WTC11 (cell line): ENCODE measurements around the gene UGP2. TPM values are rescaled to one million over a fixed set of nuclear protein-coding genes. Genes with fewer than 3 reads are reported as not detected.
A peak's percentile ranks its signal among the peaks of the same experiment; 100 is the strongest.

Experiments
- ATAC-seq: fragments of 200-7000 bp; cut with Tn5 transposase; 2 replicates; pipeline ENCODE4 v1.10.0; 2021; ENCODE audit warnings: mild to moderate bottlenecking, moderate library complexity
- CTCF ChIA-PET: fragments of 300-600 bp; sonication (Branson Sonifier 250); formaldehyde crosslinking; loops from one replicate; lab custom pipeline; 2021; ENCODE audit warnings: antibody characterized with exemption; lab: Charles Lee
- POLR2A ChIA-PET: fragments of 350-600 bp; sonication (Branson Sonifier 250); formaldehyde crosslinking; loops from one replicate; lab custom pipeline; 2021; ENCODE audit warnings: antibody characterized with exemption; lab: Charles Lee
- DNase-seq: peaks from one replicate; pipeline ENCODE4 v3.0.0; 2021; ENCODE audit warnings: low spot score
- H3K27ac Mint-ChIP-seq: 2 replicates; pipeline ENCODE4 v1.8.0; 2021; ENCODE audit warnings: mixed read lengths
- H3K27me3 Mint-ChIP-seq: 2 replicates; pipeline ENCODE4 v1.8.0; 2021; ENCODE audit warnings: low read depth, mild to moderate bottlenecking, moderate library complexity, mixed read lengths
- H3K36me3 Mint-ChIP-seq: 2 replicates; pipeline ENCODE4 v1.8.0; 2021; ENCODE audit warnings: mixed read lengths
- H3K4me1 Mint-ChIP-seq: 2 replicates; pipeline ENCODE4 v1.8.0; 2022; ENCODE audit warnings: mixed read lengths
- H3K4me3 Mint-ChIP-seq: 2 replicates; pipeline ENCODE4 v1.8.0; 2021; ENCODE audit warnings: mild to moderate bottlenecking, moderate library complexity, mixed read lengths
- H3K9me3 Mint-ChIP-seq: 2 replicates; pipeline ENCODE4 v1.8.0; 2021; ENCODE audit warnings: mixed read lengths
- ATF1 ChIP-seq: sonication (generic); formaldehyde crosslinking; IDR thresholded peaks from 2 replicates; pipeline ENCODE4 v1.8.1; 2023; ENCODE audit warnings: mild to moderate bottlenecking, moderate library complexity, missing genetic modification reagents
- ETV6 ChIP-seq: sonication (generic); formaldehyde crosslinking; IDR thresholded peaks from 2 replicates; pipeline ENCODE4 v1.8.1; 2022; ENCODE audit warnings: mild to moderate bottlenecking, missing genetic modification reagents
- FOXP4 ChIP-seq: sonication (generic); formaldehyde crosslinking; IDR thresholded peaks from 2 replicates; pipeline ENCODE4 v1.8.0; 2022; ENCODE audit warnings: mild to moderate bottlenecking, missing genetic modification reagents
- GABPB1 ChIP-seq: sonication (generic); formaldehyde crosslinking; IDR thresholded peaks from 2 replicates; pipeline ENCODE4 v1.8.1; 2023; ENCODE audit warnings: mild to moderate bottlenecking, missing genetic modification reagents
- JAZF1 ChIP-seq: fragments of 250-450 bp; sonication (Bioruptor Pico); IDR thresholded peaks from 2 replicates; pipeline ENCODE4 v1.9.0; 2021; ENCODE audit warnings: moderate library complexity, mild to moderate bottlenecking, inconsistent platforms
- NR1H2 ChIP-seq: sonication (generic); formaldehyde crosslinking; IDR thresholded peaks from 2 replicates; pipeline ENCODE4 v1.9.0; 2021; ENCODE audit warnings: mild to moderate bottlenecking, moderate library complexity, missing genetic modification reagents
- PRRX2 ChIP-seq: fragments of 250-450 bp; sonication (Bioruptor Pico); IDR thresholded peaks from 2 replicates; pipeline ENCODE4 v1.8.0; 2021; ENCODE audit warnings: mild to moderate bottlenecking
- TEAD1 ChIP-seq: sonication (generic); formaldehyde crosslinking; IDR thresholded peaks from 2 replicates; pipeline ENCODE4 v1.8.0; 2022; ENCODE audit warnings: mild to moderate bottlenecking, missing genetic modification reagents
- USF2 ChIP-seq: sonication (generic); formaldehyde crosslinking; IDR thresholded peaks from 2 replicates; pipeline ENCODE4 v1.8.1; 2023; ENCODE audit warnings: mild to moderate bottlenecking, missing genetic modification reagents, moderate library complexity
- ZMAT4 ChIP-seq: fragments of 250-450 bp; sonication (Bioruptor Pico); IDR thresholded peaks from 2 replicates; pipeline ENCODE4 v1.9.0; 2021; ENCODE audit warnings: mild to moderate bottlenecking
- ZNF121 ChIP-seq: sonication (generic); formaldehyde crosslinking; IDR thresholded peaks from 2 replicates; pipeline ENCODE4 v1.8.0; 2023; ENCODE audit warnings: missing genetic modification reagents
- ZNF138 ChIP-seq: sonication (generic); formaldehyde crosslinking; conservative IDR thresholded peaks from 2 replicates; pipeline ENCODE4 v1.8.1; 2022; ENCODE audit warnings: mild to moderate bottlenecking, moderate library complexity, missing genetic modification reagents
- ZNF317 ChIP-seq: sonication (generic); formaldehyde crosslinking; IDR thresholded peaks from 2 replicates; pipeline ENCODE4 v1.8.1; 2023; ENCODE audit warnings: low read depth, mild to moderate bottlenecking, moderate library complexity, missing genetic modification reagents, borderline replicate concordance
- total RNA-seq: library from RNA; stranded (reverse); gene quantifications from 3 replicates; pipeline ENCODE4 v1.2.3, GENCODE V29; 2021
- TF ChIP-seq, protein P1 (sequence below): sonication (generic); formaldehyde crosslinking; IDR thresholded peaks from 2 replicates; pipeline ENCODE4 v1.8.0; 2023; ENCODE audit warnings: missing genetic modification reagents, mild to moderate bottlenecking, borderline replicate concordance
- TF ChIP-seq, protein P2 (sequence below): sonication (generic); formaldehyde crosslinking; IDR thresholded peaks from 2 replicates; pipeline ENCODE4 v1.8.1; 2022; ENCODE audit warnings: missing genetic modification reagents, borderline replicate concordance
- TF ChIP-seq, protein P3 (sequence below): sonication (generic); formaldehyde crosslinking; IDR thresholded peaks from 2 replicates; pipeline ENCODE4 v1.8.1; 2023; ENCODE audit warnings: mild to moderate bottlenecking, missing genetic modification reagents

The UGP2 gene
- total RNA-seq, 1 experiment from 2014 or later: 543 TPM

DNA sequence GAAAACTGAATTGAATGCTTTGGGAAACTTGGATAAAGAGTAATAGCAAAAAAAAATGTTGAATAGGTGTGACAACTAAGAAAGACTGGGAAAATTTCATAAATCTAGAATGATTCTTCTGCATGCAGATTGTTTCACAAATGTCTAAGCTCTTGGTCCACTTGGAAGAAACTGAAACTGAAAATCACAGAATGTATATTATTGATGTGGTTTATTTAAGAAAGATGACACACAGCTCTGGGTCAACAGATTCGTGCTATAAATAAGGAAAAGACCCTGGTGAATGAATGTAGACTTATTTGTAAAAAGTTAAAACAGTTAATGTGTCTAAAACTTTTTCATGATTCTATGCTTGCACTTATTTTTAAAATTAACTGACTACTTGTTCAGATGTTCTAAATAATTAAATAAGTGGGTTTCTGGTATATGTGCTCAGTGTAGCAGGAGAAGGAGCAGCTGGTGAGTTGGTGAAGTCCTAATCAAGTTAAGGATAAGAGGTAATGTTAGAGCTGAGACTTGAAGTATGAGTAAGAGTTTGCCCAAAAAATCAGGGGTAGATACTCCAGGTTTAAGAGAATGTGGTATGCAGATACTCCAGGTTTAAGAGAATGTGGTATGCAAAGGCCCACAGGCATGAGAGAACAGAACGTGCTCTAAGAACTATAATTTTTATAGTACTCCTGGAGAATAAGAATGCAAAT, 24.5 kb downstream of the UGP2 start (continued):
- no peak for TF ChIP-seq ZNF317 (CRISPR knock-in tag)

DNA sequence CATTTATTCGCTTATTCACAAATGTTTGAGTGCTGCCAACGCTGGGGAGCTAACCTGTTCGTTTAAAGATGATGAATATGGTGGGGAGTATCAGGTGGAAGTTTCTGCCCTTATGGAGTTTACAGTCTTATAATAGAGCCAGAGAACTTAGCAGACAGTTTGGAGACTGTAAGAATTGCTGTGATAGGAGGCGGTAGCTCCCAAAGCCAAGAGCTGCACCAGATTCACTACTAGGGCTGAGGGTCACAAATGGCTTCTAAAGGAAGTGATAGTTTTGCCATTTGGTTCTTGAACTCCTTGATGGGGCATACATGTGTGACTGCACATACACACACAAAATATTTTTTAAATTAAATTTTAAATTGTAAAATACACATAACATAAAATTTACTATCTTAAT, 29.0 kb downstream of the UGP2 start:
- POLR2A ChIA-PET: no interaction called here
- Mint-ChIP-seq H3K36me3 (peaks cover 86% of the 10 kb centered on the region), H3K9me3 (no peaks in the 10 kb centered on the region), H3K27me3 (no peaks in the 10 kb centered on the region), H3K4me1 (peaks cover 77% of the 10 kb centered on the region), H3K27ac (peak overlapping the region; percentile 17; the same call in 1 of the 2 replicates), H3K4me3 (no peak overlapping the region)
- no peak for TF ChIP-seq PRRX2
- TF ChIP-seq ETV6 (CRISPR knock-in tag): no peak
- TF ChIP-seq, protein P1, sequence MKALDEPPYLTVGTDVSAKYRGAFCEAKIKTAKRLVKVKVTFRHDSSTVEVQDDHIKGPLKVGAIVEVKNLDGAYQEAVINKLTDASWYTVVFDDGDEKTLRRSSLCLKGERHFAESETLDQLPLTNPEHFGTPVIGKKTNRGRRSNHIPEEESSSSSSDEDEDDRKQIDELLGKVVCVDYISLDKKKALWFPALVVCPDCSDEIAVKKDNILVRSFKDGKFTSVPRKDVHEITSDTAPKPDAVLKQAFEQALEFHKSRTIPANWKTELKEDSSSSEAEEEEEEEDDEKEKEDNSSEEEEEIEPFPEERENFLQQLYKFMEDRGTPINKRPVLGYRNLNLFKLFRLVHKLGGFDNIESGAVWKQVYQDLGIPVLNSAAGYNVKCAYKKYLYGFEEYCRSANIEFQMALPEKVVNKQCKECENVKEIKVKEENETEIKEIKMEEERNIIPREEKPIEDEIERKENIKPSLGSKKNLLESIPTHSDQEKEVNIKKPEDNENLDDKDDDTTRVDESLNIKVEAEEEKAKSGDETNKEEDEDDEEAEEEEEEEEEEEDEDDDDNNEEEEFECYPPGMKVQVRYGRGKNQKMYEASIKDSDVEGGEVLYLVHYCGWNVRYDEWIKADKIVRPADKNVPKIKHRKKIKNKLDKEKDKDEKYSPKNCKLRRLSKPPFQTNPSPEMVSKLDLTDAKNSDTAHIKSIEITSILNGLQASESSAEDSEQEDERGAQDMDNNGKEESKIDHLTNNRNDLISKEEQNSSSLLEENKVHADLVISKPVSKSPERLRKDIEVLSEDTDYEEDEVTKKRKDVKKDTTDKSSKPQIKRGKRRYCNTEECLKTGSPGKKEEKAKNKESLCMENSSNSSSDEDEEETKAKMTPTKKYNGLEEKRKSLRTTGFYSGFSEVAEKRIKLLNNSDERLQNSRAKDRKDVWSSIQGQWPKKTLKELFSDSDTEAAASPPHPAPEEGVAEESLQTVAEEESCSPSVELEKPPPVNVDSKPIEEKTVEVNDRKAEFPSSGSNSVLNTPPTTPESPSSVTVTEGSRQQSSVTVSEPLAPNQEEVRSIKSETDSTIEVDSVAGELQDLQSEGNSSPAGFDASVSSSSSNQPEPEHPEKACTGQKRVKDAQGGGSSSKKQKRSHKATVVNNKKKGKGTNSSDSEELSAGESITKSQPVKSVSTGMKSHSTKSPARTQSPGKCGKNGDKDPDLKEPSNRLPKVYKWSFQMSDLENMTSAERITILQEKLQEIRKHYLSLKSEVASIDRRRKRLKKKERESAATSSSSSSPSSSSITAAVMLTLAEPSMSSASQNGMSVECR (CRISPR knock-in tag): no peak
- no peak for TF ChIP-seq GABPB1 (CRISPR knock-in tag)
- TF ChIP-seq ATF1 (CRISPR knock-in tag): no peak
- TF ChIP-seq, protein P2, sequence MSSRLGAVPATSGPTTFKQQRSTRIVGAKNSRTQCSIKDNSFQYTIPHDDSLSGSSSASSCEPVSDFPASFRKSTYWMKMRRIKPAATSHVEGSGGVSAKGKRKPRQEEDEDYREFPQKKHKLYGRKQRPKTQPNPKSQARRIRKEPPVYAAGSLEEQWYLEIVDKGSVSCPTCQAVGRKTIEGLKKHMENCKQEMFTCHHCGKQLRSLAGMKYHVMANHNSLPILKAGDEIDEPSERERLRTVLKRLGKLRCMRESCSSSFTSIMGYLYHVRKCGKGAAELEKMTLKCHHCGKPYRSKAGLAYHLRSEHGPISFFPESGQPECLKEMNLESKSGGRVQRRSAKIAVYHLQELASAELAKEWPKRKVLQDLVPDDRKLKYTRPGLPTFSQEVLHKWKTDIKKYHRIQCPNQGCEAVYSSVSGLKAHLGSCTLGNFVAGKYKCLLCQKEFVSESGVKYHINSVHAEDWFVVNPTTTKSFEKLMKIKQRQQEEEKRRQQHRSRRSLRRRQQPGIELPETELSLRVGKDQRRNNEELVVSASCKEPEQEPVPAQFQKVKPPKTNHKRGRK: no peak
- TF ChIP-seq, protein P3, sequence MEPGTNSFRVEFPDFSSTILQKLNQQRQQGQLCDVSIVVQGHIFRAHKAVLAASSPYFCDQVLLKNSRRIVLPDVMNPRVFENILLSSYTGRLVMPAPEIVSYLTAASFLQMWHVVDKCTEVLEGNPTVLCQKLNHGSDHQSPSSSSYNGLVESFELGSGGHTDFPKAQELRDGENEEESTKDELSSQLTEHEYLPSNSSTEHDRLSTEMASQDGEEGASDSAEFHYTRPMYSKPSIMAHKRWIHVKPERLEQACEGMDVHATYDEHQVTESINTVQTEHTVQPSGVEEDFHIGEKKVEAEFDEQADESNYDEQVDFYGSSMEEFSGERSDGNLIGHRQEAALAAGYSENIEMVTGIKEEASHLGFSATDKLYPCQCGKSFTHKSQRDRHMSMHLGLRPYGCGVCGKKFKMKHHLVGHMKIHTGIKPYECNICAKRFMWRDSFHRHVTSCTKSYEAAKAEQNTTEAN: no peak
- TF ChIP-seq USF2 (CRISPR knock-in tag): no peak
- TF ChIP-seq ZNF121: no peak
- TF ChIP-seq ZNF138: no peak
- no peak for TF ChIP-seq ZMAT4
- no peak for TF ChIP-seq JAZF1 (CRISPR knock-in tag)
- TF ChIP-seq NR1H2: no peak
- TF ChIP-seq FOXP4: no peak
- TF ChIP-seq TEAD1 (CRISPR knock-in tag): no peak
- CTCF ChIA-PET: interaction anchor here (1.2 to 1.3 kb wide), 2 partner anchors 9 to 172 kb away, joined by 4 to 6 read pairs; no protein-coding TSS in a partner anchor
- ATAC-seq (no peak), DNase-seq (no peak)
